HepG2 (cell line): ENCODE results near the gene CCL17. TPM values are rescaled to one million over a fixed set of nuclear protein-coding genes. Genes with fewer than 3 reads are reported as not detected.
A peak's percentile ranks its signal among the peaks of the same experiment; 100 is the strongest.

Experiments
- CBX5 ChIP-seq: sonication (generic); formaldehyde crosslinking; IDR thresholded peaks from 2 replicates; pipeline ENCODE4 v1.4.0; 2020; ENCODE audit warnings: missing genetic modification reagents, borderline replicate concordance
- EED ChIP-seq: sonication (generic); formaldehyde crosslinking; IDR thresholded peaks from 2 replicates; pipeline ENCODE4 v1.5.0; 2020; ENCODE audit warnings: mild to moderate bottlenecking, missing genetic modification reagents
- ERF ChIP-seq: IDR thresholded peaks from 2 replicates; pipeline ENCODE4 v1.6.1; 2018; ENCODE audit warnings: missing biosample characterization, missing genetic modification reagents
- ESRRA ChIP-seq: sonication (generic); formaldehyde crosslinking; IDR thresholded peaks from 2 replicates; pipeline ENCODE4 v1.5.1; 2020; ENCODE audit warnings: mild to moderate bottlenecking, low read depth, missing genetic modification reagents
- MAFG ChIP-seq: sonication (generic); formaldehyde crosslinking; IDR thresholded peaks from 2 replicates; pipeline ENCODE4 v1.5.1; 2020; ENCODE audit warnings: mild to moderate bottlenecking, missing genetic modification reagents
- MEIS1 ChIP-seq: sonication (generic); formaldehyde crosslinking; IDR thresholded peaks from 2 replicates; pipeline ENCODE4 v1.9.0; 2021; ENCODE audit warnings: mild to moderate bottlenecking, missing genetic modification reagents, moderate library complexity, borderline replicate concordance
- MIER2 ChIP-seq: IDR thresholded peaks from 2 replicates; pipeline ENCODE4 v1.6.1; 2016; ENCODE audit warnings: missing biosample characterization, missing genetic modification reagents
- MTF1 ChIP-seq: sonication (generic); formaldehyde crosslinking; IDR thresholded peaks from 2 replicates; pipeline ENCODE4 v1.5.0; 2020; ENCODE audit warnings: missing genetic modification reagents
- NFE2L1 ChIP-seq: sonication (generic); formaldehyde crosslinking; IDR thresholded peaks from 2 replicates; pipeline ENCODE4 v1.4.0; 2020; ENCODE audit warnings: missing genetic modification reagents, mild to moderate bottlenecking, borderline replicate concordance
- NR1H2 ChIP-seq: sonication (generic); formaldehyde crosslinking; IDR thresholded peaks from 2 replicates; pipeline ENCODE4 v1.8.1; 2022; ENCODE audit warnings: low read depth, missing genetic modification reagents, borderline replicate concordance
- ONECUT2 ChIP-seq: sonication (generic); formaldehyde crosslinking; IDR thresholded peaks from 2 replicates; pipeline ENCODE4 v1.4.0; 2020; ENCODE audit warnings: missing genetic modification reagents
- PAX8 ChIP-seq: sonication (generic); formaldehyde crosslinking; IDR thresholded peaks from 2 replicates; pipeline ENCODE4 v1.8.0; 2022; ENCODE audit warnings: mild to moderate bottlenecking, missing genetic modification reagents, borderline replicate concordance
- PBX3 ChIP-seq: sonication (generic); formaldehyde crosslinking; IDR thresholded peaks from 2 replicates; pipeline ENCODE4 v1.8.1; 2023; ENCODE audit warnings: missing genetic modification reagents, inconsistent platforms, borderline replicate concordance
- RAD51 ChIP-seq: fragments of 450-650 bp; IDR thresholded peaks from 2 replicates; pipeline ENCODE4 v1.6.1; 2016; ENCODE audit warnings: borderline replicate concordance
- RARA ChIP-seq: IDR thresholded peaks from 2 replicates; pipeline ENCODE4 v1.6.1; 2016; ENCODE audit warnings: missing genetic modification reagents, missing compliant biosample characterization
- RNF2 ChIP-seq: fragments of 450-650 bp; conservative IDR thresholded peaks from 2 replicates; pipeline ENCODE4 v1.6.1; 2016; ENCODE audit warnings: low read depth
- SMAD9 ChIP-seq: sonication (generic); formaldehyde crosslinking; IDR thresholded peaks from 2 replicates; pipeline ENCODE4 v1.5.1; 2020; ENCODE audit warnings: mild to moderate bottlenecking, missing genetic modification reagents
- TOE1 ChIP-seq: sonication (generic); formaldehyde crosslinking; IDR thresholded peaks from 2 replicates; pipeline ENCODE4 v1.4.0; 2020; ENCODE audit warnings: mild to moderate bottlenecking, missing genetic modification reagents
- ZFP36 ChIP-seq: fragments of 150-350 bp; IDR thresholded peaks from 2 replicates; pipeline ENCODE4 v1.6.1; 2018; ENCODE audit warnings: borderline replicate concordance, low read length, low read depth; ENCODE audit not compliant: partially characterized antibody
- ZFP82 ChIP-seq: sonication (generic); formaldehyde crosslinking; IDR thresholded peaks from 2 replicates; pipeline ENCODE4 v1.5.1; 2020; ENCODE audit warnings: mild to moderate bottlenecking, missing genetic modification reagents, borderline replicate concordance
- ZMYM3 ChIP-seq: sonication (generic); formaldehyde crosslinking; IDR thresholded peaks from 2 replicates; pipeline ENCODE4 v1.5.1; 2020; ENCODE audit warnings: mild to moderate bottlenecking, missing genetic modification reagents
- ZNF160 ChIP-seq: sonication (generic); formaldehyde crosslinking; IDR thresholded peaks from 2 replicates; pipeline ENCODE4 v1.8.0; 2022; ENCODE audit warnings: mild to moderate bottlenecking, inconsistent platforms, missing genetic modification reagents
- ZNF253 ChIP-seq: sonication (generic); formaldehyde crosslinking; IDR thresholded peaks from 2 replicates; pipeline ENCODE4 v1.8.0; 2022; ENCODE audit warnings: mild to moderate bottlenecking, missing genetic modification reagents, borderline replicate concordance
- ZNF292 ChIP-seq: sonication (generic); formaldehyde crosslinking; IDR thresholded peaks from 2 replicates; pipeline ENCODE4 v1.8.1; 2022; ENCODE audit warnings: mild to moderate bottlenecking, low read depth, missing genetic modification reagents, borderline replicate concordance
- ZNF3 ChIP-seq: IDR thresholded peaks from 2 replicates; pipeline ENCODE4 v1.7.0; 2017; ENCODE audit warnings: inconsistent platforms
- ZNF709 ChIP-seq: sonication (generic); formaldehyde crosslinking; IDR thresholded peaks from 2 replicates; pipeline ENCODE4 v1.5.0; 2020; ENCODE audit warnings: mild to moderate bottlenecking, missing genetic modification reagents
- ZNF773 ChIP-seq: sonication (generic); formaldehyde crosslinking; IDR thresholded peaks from 2 replicates; pipeline ENCODE4 v1.4.0; 2020; ENCODE audit warnings: missing genetic modification reagents, borderline replicate concordance
- ZNF850 ChIP-seq: sonication (generic); formaldehyde crosslinking; conservative IDR thresholded peaks from 2 replicates; pipeline ENCODE4 v1.9.0; 2021; ENCODE audit warnings: mild to moderate bottlenecking, missing genetic modification reagents
- ZSCAN20 ChIP-seq: sonication (generic); formaldehyde crosslinking; IDR thresholded peaks from 2 replicates; pipeline ENCODE4 v1.4.0; 2020; ENCODE audit warnings: missing genetic modification reagents, mild to moderate bottlenecking, borderline replicate concordance
- polyA plus RNA-seq, 8 experiments: library from polyadenylated mRNA; depleted of rRNA in 3 of 8; stranded (reverse) in 7 of 8; unstranded in 1 of 8; fragments of >200 nt; fragmentation: Illumina TruSeq in 4 of 8; extraction: Trizol in 4 of 8; gene quantifications; 2 replicates each; pipeline versions ENCODE4 v1.2.1 to v1.2.3, GENCODE V29; 2011 to 2016; ENCODE audit warnings: low read depth in 4 of 8, missing spikeins in 1 of 8, mixed read lengths in 1 of 8; ENCODE audit not compliant: insufficient read depth in 1 of 8
- total RNA-seq, 5 experiments: library from RNA; depleted of rRNA; stranded (reverse); fragments of >200 nt; fragmentation: Illumina TruSeq; extraction: Trizol; gene quantifications; 2 replicates each; pipeline ENCODE4 v1.2.3, GENCODE V29; 2016; ENCODE audit warnings: low read depth in 1 of 5
- TF ChIP-seq, protein P1 (sequence below): IDR thresholded peaks from 2 replicates; pipeline ENCODE4 v1.6.1; 2016; ENCODE audit warnings: missing genetic modification reagents, missing compliant biosample characterization
- TF ChIP-seq, protein P2 (sequence below): sonication (generic); formaldehyde crosslinking; IDR thresholded peaks from 2 replicates; pipeline ENCODE4 v1.8.0; 2022; ENCODE audit warnings: missing genetic modification reagents, low read depth, mild to moderate bottlenecking, borderline replicate concordance

Gene CCL17
- total and polyA plus RNA-seq, 2 of the 13 experiments (the other 11 are each of a cell fraction or from before 2014, with no cell fraction given) = not detected

- TF ChIP-seq RNF2 (no peak), EED (peak; percentile 31; the same call in 1 of the 2 replicates), ZNF253 (CRISPR knock-in tag) (peak; percentile 88; the same call in 1 of the 2 replicates), PAX8 (CRISPR knock-in tag) (0 out of 2 replicates have a peak, but pooled peaks have one; percentile 56), ERF (peak; percentile 98), ZSCAN20 (CRISPR knock-in tag) (peak; percentile 80; the same call in 1 of the 2 replicates), SMAD9 (no peak), MIER2 (CRISPR knock-in tag) (peak; percentile 79; the same call in 1 of the 2 replicates), CBX5 (peak; percentile 99; the same call in 1 of the 2 replicates), MAFG (CRISPR knock-in tag) (no peak), MEIS1 (no peak), ZNF709 (peak; percentile 64; the same call in 1 of the 2 replicates), ZNF292 (CRISPR knock-in tag) (no peak), TOE1 (CRISPR knock-in tag) (peak; percentile 91; the same call in 1 of the 2 replicates), ZNF3 (CRISPR knock-in tag) (no peak), RARA (peak; percentile 60), PBX3 (CRISPR knock-in tag) (0 out of 2 replicates have a peak, but pooled peaks have one; percentile 12), ZMYM3 (CRISPR knock-in tag) (peak; percentile 81), ONECUT2 (CRISPR knock-in tag) (peak; percentile 35; the same call in 1 of the 2 replicates), RAD51 (no peak), ZNF773 (CRISPR knock-in tag) (no peak), NFE2L1 (0 out of 2 replicates have a peak, but pooled peaks have one; percentile 73), ZFP36 (no peak), ZNF850 (CRISPR knock-in tag) (no peak), ZFP82 (CRISPR knock-in tag) (no peak), MTF1 (CRISPR knock-in tag) (no peak), ZNF160 (peak; percentile 89), NR1H2 (peak; percentile 65; the same call in 1 of the 2 replicates), ESRRA (CRISPR knock-in tag) (peak; percentile 82)
- TF ChIP-seq, protein P1, sequence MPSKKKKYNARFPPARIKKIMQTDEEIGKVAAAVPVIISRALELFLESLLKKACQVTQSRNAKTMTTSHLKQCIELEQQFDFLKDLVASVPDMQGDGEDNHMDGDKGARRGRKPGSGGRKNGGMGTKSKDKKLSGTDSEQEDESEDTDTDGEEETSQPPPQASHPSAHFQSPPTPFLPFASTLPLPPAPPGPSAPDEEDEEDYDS (CRISPR knock-in tag) = peak; percentile 87
- TF ChIP-seq, protein P2, sequence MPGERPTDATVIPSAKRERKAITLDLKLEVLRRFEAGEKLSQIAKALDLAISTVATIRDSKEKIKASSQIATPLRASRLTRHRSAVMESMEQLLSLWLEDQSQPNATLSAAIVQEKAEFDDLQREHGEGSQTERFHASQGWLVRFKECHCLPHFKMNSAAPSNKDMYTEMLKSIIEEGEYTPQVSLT (CRISPR knock-in tag) = no peak
Measured at GRCh38 chr16:57462209-57462977, 57.8 kb downstream of the CCL17 start, which contains the start of gene POLR2C (continued).
